GM19467 (cell line): ENCODE results near the gene TSPAN32.

ENCODE experiments used
- ATAC-seq: cut with Tn5 transposase; IDR thresholded peaks from one replicate; pipeline ENCODE4 v1.9.1; 2021; ENCODE audit warnings: mild to moderate bottlenecking, moderate library complexity; ENCODE audit not compliant: unreplicated experiment

Gene TSPAN32

GRCh38 chr11:2301631-2302305 lies at the start of gene TSPAN32, which contains the start of gene C11orf21:
Gene TSPAN32 (plus strand): TSS chr11:2302013. CDS start chr11:2302150, 137 bp downstream.
Gene C11orf21 (minus strand): TSS chr11:2301918. CDS start chr11:2301808, 110 bp downstream.
- ATAC-seq: no peak

GRCh38 chr11:2252018-2252417 lies 49.8 kb upstream of the TSPAN32 start:
- no peak for ATAC-seq

- no peak for ATAC-seq
Observed at GRCh38 chr11:2256293-2256913, 45.4 kb upstream of the TSPAN32 start.

GRCh38 chr11:2256951-2257700 lies 44.7 kb upstream of the TSPAN32 start:
- no peak for ATAC-seq

- ATAC-seq: no peak
Observed at GRCh38 chr11:2258501-2259465, 43.0 kb upstream of the TSPAN32 start.

GRCh38 chr11:2259466-2259830 lies 42.4 kb upstream of the TSPAN32 start:
- no peak for ATAC-seq

GRCh38 chr11:2259897-2260451 lies 41.8 kb upstream of the TSPAN32 start:
- no peak for ATAC-seq

- no peak for ATAC-seq
Observed at GRCh38 chr11:2260491-2261364, 41.1 kb upstream of the TSPAN32 start.

GRCh38 chr11:2261436-2262230 lies 40.2 kb upstream of the TSPAN32 start:
- no peak for ATAC-seq

- no peak for ATAC-seq
Observed at GRCh38 chr11:2262301-2263070, 39.3 kb upstream of the TSPAN32 start.

GRCh38 chr11:2263071-2263565 lies 38.7 kb upstream of the TSPAN32 start:
- no peak for ATAC-seq

- no peak for ATAC-seq
Observed at GRCh38 chr11:2263724-2264360, 38.0 kb upstream of the TSPAN32 start.

GRCh38 chr11:2264366-2265053 lies 37.3 kb upstream of the TSPAN32 start:
- ATAC-seq: no peak

- no peak for ATAC-seq
Observed at GRCh38 chr11:2265396-2265795, 36.4 kb upstream of the TSPAN32 start.

GRCh38 chr11:2265854-2266585 lies 35.8 kb upstream of the TSPAN32 start:
- ATAC-seq: no peak
